Measurements from ENCODE around the gene RFK. TPM values are rescaled to one million over a fixed set of nuclear protein-coding genes. Genes with fewer than 3 reads are reported as not detected.

Gene RFK
- total RNA-seq, 4 donors from 2014 or later, result 27.5 to 92.0 (median 57.5) TPM

DNA sequence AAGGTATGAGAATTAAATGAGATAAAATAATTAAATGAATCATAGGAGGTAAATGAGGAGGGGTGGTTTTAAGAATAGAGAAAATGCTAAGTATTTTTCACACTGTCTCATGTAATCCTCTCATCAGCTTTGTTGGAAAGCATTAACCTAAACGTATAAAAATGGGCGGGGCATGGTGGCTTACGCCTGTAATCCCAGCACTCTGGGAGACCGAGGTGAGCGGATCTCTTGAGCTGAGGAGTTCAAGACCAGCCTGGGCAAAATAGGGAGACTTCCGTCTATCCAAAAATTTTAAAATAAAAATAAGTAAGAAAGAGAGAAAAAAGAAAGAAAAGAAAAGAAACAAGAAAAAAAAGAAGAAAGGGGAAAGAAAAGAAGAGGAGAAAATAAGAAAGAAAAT, 1.9 kb upstream of the RFK start:
- Histone ChIP-seq H3K27ac (peak overlapping the region in 1 of 4 donors; percentile 94), H3K4me3 (no peak overlapping the region), H3K4me1 (peaks cover 0 to 27% (median 15%) of the 10 kb centered on the region in 4 donors), H3K36me3 (no peaks in the 10 kb centered on the region), H3K27me3 (no peaks in the 10 kb centered on the region), H3K9me3 (no peaks in the 10 kb centered on the region)
- intact Hi-C loops (cut with DNase I; ENCODE audit: low total_unique reads) (no loop called here), in situ Hi-C loops (cut with MboI; ENCODE audit: low pct_ligation_motif_present in 1 of 4, low pct_unique_long_range_greater_than_20kb in 1 of 4, low sequenced_read_pairs in 3 of 4) (no loop called here)
- no peak for DNase-seq
- TF ChIP-seq POLR2A (IDR thresholded peaks at IDR 0.05) (no peak), EP300 (IDR thresholded peaks at IDR 0.05; ENCODE audit: low read depth) (no peak), CTCF (IDR thresholded peaks at IDR 0.05) (no peak), POLR2AphosphoS5 (IDR thresholded peaks at IDR 0.05) (no peak)
- WGBS, 2 donors (ENCODE audit: low coverage in 1 of 2), result 75 to 83% methylated on average over 4 to 6 of the region's 6 CpGs

GRCh38 chr9:76395381-76395780, 1.2 kb upstream of the RFK start:
- 67 to 74% methylated on average over 10 of the region's 10 CpGs for WGBS, 2 donors (ENCODE audit: low coverage in 1 of 2)

GRCh38 chr9:76394960-76395252, 680 bp upstream of the RFK start:
- no peaks in the 10 kb centered on the region for H3K9me3 ChIP-seq
- DNase-seq, result peak; percentile 68
- peak overlapping the region; percentile 68 to 99 (median 79) for H3K4me3 ChIP-seq
- H3K36me3 ChIP-seq, result no peaks in the 10 kb centered on the region
- WGBS, 2 donors (ENCODE audit: low coverage in 1 of 2), result 0% methylated on average over 5 to 11 of the region's 11 CpGs
- in situ Hi-C loops (cut with MboI; ENCODE audit: low pct_ligation_motif_present in 1 of 4, low pct_unique_long_range_greater_than_20kb in 1 of 4, low sequenced_read_pairs in 3 of 4), result no loop called here
- no peaks in the 10 kb centered on the region for H3K27me3 ChIP-seq
- intact Hi-C loops (cut with DNase I; ENCODE audit: low total_unique reads), result no loop called here
- no peak for TF ChIP-seq EP300 (IDR thresholded peaks at IDR 0.05; ENCODE audit: low read depth)
- TF ChIP-seq CTCF (IDR thresholded peaks at IDR 0.05), result peak in 2 of 5 experiments; percentile 26 to 28
- no peak for TF ChIP-seq POLR2AphosphoS5 (IDR thresholded peaks at IDR 0.05)
- peak overlapping the region; percentile 94 to 98 (median 96) for H3K27ac ChIP-seq
- H3K4me1 ChIP-seq, result peaks cover 0 to 27% (median 15%) of the 10 kb centered on the region in 4 donors

More at GRCh38 chr9:76395381-76395780, 1.2 kb upstream of the RFK start:
- Histone ChIP-seq H3K27ac (peak overlapping the region; percentile 94 to 98 (median 96)), H3K27me3 (no peaks in the 10 kb centered on the region), H3K4me1 (peaks cover 0 to 27% (median 15%) of the 10 kb centered on the region in 4 donors), H3K36me3 (no peaks in the 10 kb centered on the region), H3K9me3 (no peaks in the 10 kb centered on the region), H3K4me3 (peak overlapping the region in 3 of 4 donors; percentile 78 to 99 (median 80))
- in situ Hi-C loops (cut with MboI; ENCODE audit: low pct_ligation_motif_present in 1 of 4, low pct_unique_long_range_greater_than_20kb in 1 of 4, low sequenced_read_pairs in 3 of 4) (no loop called here), intact Hi-C loops (cut with DNase I; ENCODE audit: low total_unique reads) (no loop called here)
- no peak for DNase-seq
- TF ChIP-seq EP300 (IDR thresholded peaks at IDR 0.05; ENCODE audit: low read depth) (no peak), POLR2A (IDR thresholded peaks at IDR 0.05) (no peak), POLR2AphosphoS5 (IDR thresholded peaks at IDR 0.05) (no peak), CTCF (IDR thresholded peaks at IDR 0.05) (no peak)

DNA sequence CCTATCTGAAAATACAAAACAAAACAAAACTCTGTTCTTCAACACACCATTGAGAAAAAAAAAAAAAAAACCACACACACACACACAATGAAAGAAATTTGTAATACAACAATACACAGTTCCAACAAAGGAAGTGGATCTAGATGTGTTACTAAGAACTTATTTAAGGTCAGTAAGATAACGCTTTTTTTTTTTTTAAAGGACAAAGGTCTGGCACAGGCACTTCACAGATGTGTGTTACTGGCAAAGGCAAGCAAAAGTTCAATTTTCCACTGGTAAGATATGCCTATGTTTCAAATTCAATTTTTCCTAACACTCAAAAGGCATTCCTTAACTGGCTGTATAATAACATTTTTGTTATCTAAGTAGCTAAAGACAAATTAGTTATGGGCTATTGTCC, 3.6 kb downstream of the RFK start:
- intact Hi-C loops (cut with DNase I; ENCODE audit: low total_unique reads), result no loop called here
- DNase-seq, result no peak
- peaks cover 0 to 16% (median 7%) of the 10 kb centered on the region in 4 donors for H3K36me3 ChIP-seq
- H3K4me3 ChIP-seq, result no peak overlapping the region
- no peak for TF ChIP-seq POLR2AphosphoS5 (IDR thresholded peaks at IDR 0.05)
- no peak for TF ChIP-seq CTCF (IDR thresholded peaks at IDR 0.05)
- TF ChIP-seq POLR2A (IDR thresholded peaks at IDR 0.05), result no peak
- no peak for TF ChIP-seq EP300 (IDR thresholded peaks at IDR 0.05; ENCODE audit: low read depth)
- H3K4me1 ChIP-seq, result peaks cover 0 to 21% (median 13%) of the 10 kb centered on the region in 4 donors
- no peaks in the 10 kb centered on the region for H3K9me3 ChIP-seq
- 36 to 43% methylated on average over 1 of the region's 1 CpG for WGBS, 2 donors (ENCODE audit: low coverage in 1 of 2)
- H3K27ac ChIP-seq, result no peak overlapping the region
- in situ Hi-C loops (cut with MboI; ENCODE audit: low pct_ligation_motif_present in 1 of 4, low pct_unique_long_range_greater_than_20kb in 1 of 4, low sequenced_read_pairs in 3 of 4), result no loop called here
- no peaks in the 10 kb centered on the region for H3K27me3 ChIP-seq

Measured in transverse colon (tissue), 4 donors.